SK-N-SH (cell line): ENCODE measurements around the gene POC1B. TPM values are rescaled to one million over a fixed set of nuclear protein-coding genes. Genes with fewer than 3 reads are reported as not detected.

Experiments used
- CTCF ChIA-PET: fragments of 300-600, 350-600 bp; formaldehyde crosslinking; extraction: SDS; loops from one replicate; lab custom pipeline; 2021; lab: Yijun Ruan, JAX
- POLR2A ChIA-PET: fragments of 350-600 bp; sonication (Branson Sonifier 250); formaldehyde crosslinking; extraction: SDS; loops from one replicate; lab custom pipeline; 2020; ENCODE audit warnings: antibody characterized with exemption, inconsistent platforms; lab: Yijun Ruan, JAX
- DNase-seq: peaks from one replicate; pipeline ENCODE4 v3.0.0; 2012
- H2AFZ ChIP-seq: fragments of 200-600 bp; sonication (generic); 2 replicates; pipeline ENCODE4 v1.8.1; 2016; ENCODE audit warnings: antibody characterized with exemption, mild to moderate bottlenecking, low read depth
- H3F3A ChIP-seq: fragments of 200-600 bp; sonication (generic); replicated peaks from 2 replicates; pipeline ENCODE3; 2016; ENCODE audit warnings: antibody characterized with exemption, mild to moderate bottlenecking; ENCODE audit not compliant: insufficient read depth
- H3K27ac ChIP-seq, 2 experiments: fragments of 200-500 bp in 1 of 2; fragments of 200-600 bp in 1 of 2; sonication (Bioruptor generic) in 1 of 2; sonication (generic), shearing (Covaris generic) in 1 of 2; 2 replicates each; pipeline versions ENCODE4 v1.5.1 to v1.6.1; 2014 to 2016; ENCODE audit warnings: low read depth in 2 of 2, inconsistent platforms in 1 of 2, low read length in 1 of 2, mild to moderate bottlenecking in 1 of 2, mixed read lengths in 1 of 2
- H3K27me3 ChIP-seq: fragments of 200-600 bp; sonication (generic), shearing (Covaris generic); 2 replicates; pipeline ENCODE4 v1.6.1; 2016; ENCODE audit warnings: mixed run types; ENCODE audit not compliant: insufficient read depth
- H3K36me3 ChIP-seq, 2 experiments: fragments of 200-500 bp in 1 of 2; fragments of 200-600 bp in 1 of 2; sonication (Bioruptor generic) in 1 of 2; sonication (generic) in 1 of 2; replicated peaks in 1 of 2; 2 replicates each; pipeline versions ENCODE3 to v1.5.1; 2014 to 2016; ENCODE audit warnings: low read length in 1 of 2, mild to moderate bottlenecking in 1 of 2; ENCODE audit not compliant: insufficient read depth in 2 of 2, control insufficient read depth in 1 of 2
- H3K4me1 ChIP-seq, 2 experiments: fragments of 200-500 bp in 1 of 2; fragments of 200-600 bp in 1 of 2; sonication (Bioruptor generic) in 1 of 2; sonication (generic), shearing (Covaris generic) in 1 of 2; 2 replicates each; pipeline versions ENCODE4 v1.5.1 to v1.6.1; 2014 to 2016; ENCODE audit warnings: low read depth in 1 of 2, low read length in 1 of 2, mixed run types in 1 of 2; ENCODE audit not compliant: insufficient read depth in 2 of 2, control insufficient read depth in 1 of 2
- H3K4me2 ChIP-seq: fragments of 200-600 bp; sonication (generic), shearing (Covaris generic); 2 replicates; pipeline ENCODE4 v1.6.1; 2017; ENCODE audit warnings: mixed run types
- H3K4me3 ChIP-seq, 2 experiments: fragments of 200-500 bp in 1 of 2; fragments of 200-600 bp in 1 of 2; sonication (Bioruptor generic) in 1 of 2; sonication (generic), shearing (Covaris generic) in 1 of 2; 2 replicates each; pipeline versions ENCODE4 v1.5.1 to v1.8.1; 2014 to 2016; ENCODE audit warnings: low read depth in 2 of 2, inconsistent platforms in 1 of 2, low read length in 1 of 2, mild to moderate bottlenecking in 1 of 2, mixed read lengths in 1 of 2, moderate library complexity in 1 of 2
- H3K79me2 ChIP-seq: fragments of 200-600 bp; sonication (generic); 2 replicates; pipeline ENCODE4 v1.8.1; 2017; ENCODE audit warnings: mild to moderate bottlenecking; ENCODE audit not compliant: insufficient read depth
- H3K9ac ChIP-seq: fragments of 200-600 bp; sonication (generic); 2 replicates; pipeline ENCODE4 v1.6.1; 2017; ENCODE audit warnings: mixed run types
- H3K9me2 ChIP-seq: fragments of 200-600 bp; sonication (generic); 2 replicates; pipeline ENCODE4 v1.6.1; 2017; ENCODE audit warnings: mixed run types
- H3K9me3 ChIP-seq: fragments of 200-600 bp; sonication (generic); 2 replicates; pipeline ENCODE4 v1.6.1; 2017; ENCODE audit warnings: mixed run types, mild to moderate bottlenecking, moderate library complexity
- H4K20me1 ChIP-seq: fragments of 200-600 bp; sonication (generic); 2 replicates; pipeline ENCODE4 v1.6.1; 2017; ENCODE audit warnings: mild to moderate bottlenecking, mixed run types; ENCODE audit not compliant: insufficient read depth
- CTCF ChIP-seq: fragments of 200-600 bp; sonication (generic); IDR thresholded peaks from 2 replicates; pipeline ENCODE4 v1.6.1; 2017; ENCODE audit warnings: antibody characterized with exemption, mild to moderate bottlenecking, moderate library complexity
- EZH2phosphoT487 ChIP-seq: fragments of 200-600 bp; sonication (generic); IDR thresholded peaks from 2 replicates; pipeline ENCODE4 v1.6.1; 2017; ENCODE audit warnings: low read depth, mixed run types, mild to moderate bottlenecking, antibody characterized with exemption, moderate library complexity, borderline replicate concordance
- FOSL2 ChIP-seq: IDR thresholded peaks from 2 replicates; pipeline ENCODE4 v1.4.0; 2012; ENCODE audit warnings: low read depth, mild to moderate bottlenecking, moderate library complexity, borderline replicate concordance
- FOXJ3 ChIP-seq: sonication (generic); formaldehyde crosslinking; IDR thresholded peaks from 2 replicates; pipeline ENCODE4 v1.5.1; 2020; ENCODE audit warnings: mild to moderate bottlenecking, missing genetic modification reagents
- MAX ChIP-seq: IDR thresholded peaks from 2 replicates; pipeline ENCODE4 v1.4.0; 2012; ENCODE audit warnings: low read depth
- NRF1 ChIP-seq: IDR thresholded peaks from 2 replicates; pipeline ENCODE4 v1.6.1; 2012; ENCODE audit warnings: low read depth, mild to moderate bottlenecking, low read length
- RAD21 ChIP-seq: IDR thresholded peaks from 2 replicates; pipeline ENCODE4 v1.6.1; 2012; ENCODE audit warnings: mild to moderate bottlenecking, low read length
- TCF12 ChIP-seq: IDR thresholded peaks from 2 replicates; pipeline ENCODE4 v1.4.0; 2012
- USF1 ChIP-seq: IDR thresholded peaks from 2 replicates; pipeline ENCODE4 v1.4.0; 2012; ENCODE audit warnings: low read depth, borderline replicate concordance
- WGBS: methylation state at CpG from one replicate; pipeline ENCODE4 v1.1.6; 2017; ENCODE audit warnings: low lambda C conversion rate; 5-methylcytosine and 5-hydroxymethylcytosine counted together
- polyA plus RNA-seq, 3 experiments: library from polyadenylated mRNA; depleted of rRNA; stranded (reverse); fragments of >200 nt; gene quantifications; 2 replicates each; pipeline ENCODE4 v1.2.3, GENCODE V29; 2012
- TF ChIP-seq, protein P1 (sequence below): fragments of 150-350 bp; IDR thresholded peaks from 2 replicates; pipeline ENCODE4 v1.6.1; 2016; ENCODE audit warnings: mild to moderate bottlenecking, low read depth, low read length

POC1B gene
- polyA plus RNA-seq, 1 of the 3 experiments (the other 2 are of a cell fraction), result 4.0 TPM

- Histone ChIP-seq H3K79me2 (no peaks in the 10 kb centered on the region), H3K4me3 (no peak overlapping the region), H3K27me3 (no peaks in the 10 kb centered on the region), H3F3A (peaks cover 10% of the 10 kb centered on the region), H3K9me3 (no peaks in the 10 kb centered on the region), H3K4me1 (peaks cover 7 to 14% of the 10 kb centered on the region in 2 experiments; a peak in 3 of 4 replicates), H4K20me1 (no peaks in the 10 kb centered on the region), H3K4me2 (no peak overlapping the region), H3K36me3 (no peaks in the 10 kb centered on the region), H3K9me2 (no peaks in the 10 kb centered on the region), H3K27ac (no peak overlapping the region), H2AFZ (no peak overlapping the region), H3K9ac (no peak overlapping the region)
- POLR2A ChIA-PET, result no interaction called here
- TF ChIP-seq RAD21, result no peak
- no peak for TF ChIP-seq FOSL2
- no peak for TF ChIP-seq USF1
- TF ChIP-seq EZH2phosphoT487, result no peak
- no peak for TF ChIP-seq CTCF
- TF ChIP-seq NRF1, result no peak
- no peak for TF ChIP-seq FOXJ3 (CRISPR knock-in tag)
- CTCF ChIA-PET, result no interaction called here
- DNase-seq, result no peak
- 83% methylated on average over 5 of the region's 5 CpGs for WGBS
These were observed 47.4 kb upstream of the POC1B start for GRCh38 chr12:89573051-89573810.

DNA sequence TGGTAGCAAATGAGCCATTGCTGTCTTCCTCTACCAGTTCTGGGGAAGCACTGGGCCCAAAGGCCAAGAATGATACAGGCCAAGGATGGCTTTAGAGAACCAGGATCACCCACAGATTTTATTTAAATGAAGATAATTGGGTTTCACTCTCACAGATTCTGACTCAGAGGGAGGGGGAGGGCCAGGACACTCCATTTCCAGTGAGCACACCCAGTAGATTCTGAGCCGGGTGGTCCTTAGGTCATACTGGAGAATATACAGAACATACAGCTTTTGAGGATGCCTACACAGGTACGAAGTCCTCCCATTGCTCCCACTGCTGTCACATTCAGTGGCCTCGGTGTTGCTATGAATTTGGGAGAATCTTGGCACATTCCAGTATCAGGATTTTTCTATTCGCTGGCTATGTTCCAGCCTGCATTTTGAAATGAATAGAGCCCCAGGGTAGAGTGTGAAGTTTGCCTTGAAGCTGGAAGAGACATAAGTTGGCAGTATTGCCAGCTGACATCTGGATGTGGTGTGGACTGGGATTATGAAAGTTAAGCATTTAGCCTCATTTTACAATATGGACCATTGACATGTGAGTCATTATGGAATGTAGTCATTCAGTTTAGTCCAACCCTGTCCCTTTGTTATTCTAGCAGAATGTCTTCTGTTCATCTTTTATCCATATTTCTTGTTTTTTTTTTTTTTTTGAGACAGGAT, 45.8 kb upstream of the POC1B start:
- Histone ChIP-seq H3K36me3 (no peaks in the 10 kb centered on the region), H3K4me2 (no peak overlapping the region), H3K79me2 (no peaks in the 10 kb centered on the region), H3K4me1 (peaks cover 7 to 14% of the 10 kb centered on the region in 2 experiments; a peak in 3 of 4 replicates), H3K4me3 (no peak overlapping the region), H3K9me3 (no peaks in the 10 kb centered on the region), H2AFZ (no peak overlapping the region), H3K27me3 (no peaks in the 10 kb centered on the region), H3K9ac (no peak overlapping the region), H3K9me2 (no peaks in the 10 kb centered on the region), H4K20me1 (no peaks in the 10 kb centered on the region), H3K27ac (no peak overlapping the region), H3F3A (peaks cover 10% of the 10 kb centered on the region)
- 87% methylated on average over 3 of the region's 4 CpGs for WGBS
- ChIA-PET POLR2A (interaction anchor here (0.8 kb wide), 1 partner anchor 97 kb away, joined by 3 read pairs; no protein-coding TSS in a partner anchor), CTCF (no interaction called here)
- no peak for DNase-seq
- TF ChIP-seq MAX, result 0 out of 2 replicates have a peak, but pooled peaks have one; percentile 20
- TF ChIP-seq TCF12, result peak; percentile 29; the same call in 1 of the 2 replicates
- TF ChIP-seq, protein P1, sequence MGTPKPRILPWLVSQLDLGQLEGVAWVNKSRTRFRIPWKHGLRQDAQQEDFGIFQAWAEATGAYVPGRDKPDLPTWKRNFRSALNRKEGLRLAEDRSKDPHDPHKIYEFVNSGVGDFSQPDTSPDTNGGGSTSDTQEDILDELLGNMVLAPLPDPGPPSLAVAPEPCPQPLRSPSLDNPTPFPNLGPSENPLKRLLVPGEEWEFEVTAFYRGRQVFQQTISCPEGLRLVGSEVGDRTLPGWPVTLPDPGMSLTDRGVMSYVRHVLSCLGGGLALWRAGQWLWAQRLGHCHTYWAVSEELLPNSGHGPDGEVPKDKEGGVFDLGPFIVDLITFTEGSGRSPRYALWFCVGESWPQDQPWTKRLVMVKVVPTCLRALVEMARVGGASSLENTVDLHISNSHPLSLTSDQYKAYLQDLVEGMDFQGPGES, result no peak
